Caco-2 (cell line): ENCODE results near the gene ENTPD8. TPM values are rescaled to one million over a fixed set of nuclear protein-coding genes. Genes with fewer than 3 reads are reported as not detected.

Experiments
- BruUV-seq: library from RNA; stranded (reverse); fragments of 400-500 nt; replicated peaks from 2 replicates; lab custom pipeline; 2021; lab: Mats Ljungman, UMichigan
- CTCF ChIA-PET: fragments of 300-600 bp; sonication (Branson Sonifier 250); formaldehyde crosslinking; loops from one replicate; lab custom pipeline; 2022; ENCODE audit warnings: antibody characterized with exemption; lab: Charles Lee
- POLR2A ChIA-PET: fragments of 300-600 bp; sonication (Branson Sonifier 250); formaldehyde crosslinking; loops from one replicate; lab custom pipeline; 2022; ENCODE audit warnings: antibody characterized with exemption; lab: Charles Lee
- DNase-seq, 2 experiments: peaks; one replicate each; pipeline versions ENCODE4 v3.0.0 to v3.0.0-alpha.2; 2020 to 2022
- H3K27me3 ChIP-seq: replicated peaks from 2 replicates; pipeline ENCODE4 v1.6.0; 2011; ENCODE audit warnings: low read length; ENCODE audit not compliant: control insufficient read depth, insufficient read depth
- H3K36me3 ChIP-seq: 2 replicates; pipeline ENCODE4 v1.5.1; 2011; ENCODE audit warnings: low read length; ENCODE audit not compliant: control insufficient read depth, insufficient read depth
- H3K4me1 ChIP-seq: fragments of 250-450 bp; sonication (Bioruptor Pico); 2 replicates; pipeline ENCODE4 v1.5.1; 2020; ENCODE audit warnings: mild to moderate bottlenecking
- H3K4me3 ChIP-seq: 2 replicates; pipeline ENCODE4 v1.5.1; 2011; ENCODE audit warnings: low read depth, mild to moderate bottlenecking, control low read depth, low read length
- H3K9me3 ChIP-seq: fragments of 250-450 bp; sonication (Bioruptor Pico); 2 replicates; pipeline ENCODE4 v1.5.1; 2020; ENCODE audit warnings: mild to moderate bottlenecking, moderate library complexity
- H3K27ac Mint-ChIP-seq: one replicate; pipeline ENCODE4 v1.8.0; 2022; ENCODE audit warnings: mixed read lengths; ENCODE audit not compliant: unreplicated experiment
- H3K27me3 Mint-ChIP-seq: one replicate; pipeline ENCODE4 v1.8.0; 2022; ENCODE audit warnings: mixed read lengths; ENCODE audit not compliant: insufficient read depth, unreplicated experiment
- H3K36me3 Mint-ChIP-seq: one replicate; pipeline ENCODE4 v1.8.0; 2022; ENCODE audit warnings: mild to moderate bottlenecking, mixed read lengths; ENCODE audit not compliant: insufficient read depth, unreplicated experiment
- H3K4me1 Mint-ChIP-seq: one replicate; pipeline ENCODE4 v1.8.0; 2022; ENCODE audit warnings: low read depth, mixed read lengths; ENCODE audit not compliant: unreplicated experiment
- H3K4me3 Mint-ChIP-seq: one replicate; pipeline ENCODE4 v1.8.0; 2022; ENCODE audit warnings: mild to moderate bottlenecking, moderate library complexity, mixed read lengths; ENCODE audit not compliant: unreplicated experiment
- H3K9me3 Mint-ChIP-seq: one replicate; pipeline ENCODE4 v1.8.0; 2022; ENCODE audit warnings: mixed read lengths; ENCODE audit not compliant: unreplicated experiment
- CTCF ChIP-seq, 2 experiments: fragments of 200-600 bp in 1 of 2; IDR thresholded peaks; 1 replicate in 1 of 2; 2 replicates in 1 of 2; pipeline versions ENCODE4 v1.5.1 to v1.8.0; 2011 to 2022; ENCODE audit warnings: antibody characterized with exemption in 1 of 2, control low read depth in 1 of 2, inconsistent platforms in 1 of 2, low read depth in 1 of 2, low read length in 1 of 2, mild to moderate bottlenecking in 1 of 2, moderate library complexity in 1 of 2; ENCODE audit not compliant: insufficient read depth in 1 of 2, severe bottlenecking in 1 of 2, unreplicated experiment in 1 of 2
- intact Hi-C: fragments of 100-400 bp; cut with micrococcal nuclease; formaldehyde crosslinking; loops from one replicate; pipeline ENCODE4 v1.10.0; 2022; ENCODE audit not compliant: unreplicated experiment
- total RNA-seq: library from RNA; stranded (reverse); gene quantifications from 2 replicates; pipeline ENCODE4 v1.2.3, GENCODE V29; 2022

ENTPD8 gene
- total RNA-seq, 1 experiment from 2014 or later: 8.6 TPM

GRCh38 chr9:137457406-137458193, 16.4 kb upstream of the ENTPD8 start:
- Mint-ChIP-seq H3K27me3 (no peaks in the 10 kb centered on the region), H3K4me3 (peak overlapping the region; percentile 33), H3K36me3 (peaks cover 35% of the 10 kb centered on the region), H3K4me1 (no peaks in the 10 kb centered on the region), H3K9me3 (no peaks in the 10 kb centered on the region), H3K27ac (no peak overlapping the region)
- CTCF ChIA-PET: no interaction called here
- Histone ChIP-seq H3K9me3 (no peaks in the 10 kb centered on the region; the same call in 1 of the 2 replicates), H3K36me3 (peaks cover 8% of the 10 kb centered on the region), H3K27me3 (no peaks in the 10 kb centered on the region), H3K4me3 (peak overlapping the region; percentile 89), H3K4me1 (peaks cover 12% of the 10 kb centered on the region)
- TF ChIP-seq CTCF (IDR thresholded peaks at IDR 0.05; ENCODE audit: insufficient read depth in 1 of 2, low read depth in 1 of 2, low read length in 1 of 2, severe bottlenecking in 1 of 2, unreplicated experiment in 1 of 2): no peak
- BruUV-seq: no TSS peak
- no peak for DNase-seq
- POLR2A ChIA-PET: no interaction called here
- intact Hi-C loops: no loop called here

GRCh38 chr9:137456864-137457405, 15.8 kb upstream of the ENTPD8 start:
- Mint-ChIP-seq H3K27me3 (no peaks in the 10 kb centered on the region), H3K36me3 (peaks cover 35% of the 10 kb centered on the region), H3K4me3 (no peak overlapping the region), H3K4me1 (no peaks in the 10 kb centered on the region), H3K27ac (no peak overlapping the region), H3K9me3 (no peaks in the 10 kb centered on the region)
- Histone ChIP-seq H3K36me3 (peaks cover 8% of the 10 kb centered on the region), H3K4me3 (no peak overlapping the region), H3K27me3 (no peaks in the 10 kb centered on the region), H3K9me3 (no peaks in the 10 kb centered on the region; the same call in 1 of the 2 replicates), H3K4me1 (peaks cover 12% of the 10 kb centered on the region)
- ChIA-PET POLR2A (interaction anchor here (0.5 kb wide), 1 partner anchor 16 kb away, joined by 4 read pairs; the partner anchor contains the start of gene ENTPD8), CTCF (no interaction called here)
- BruUV-seq: TSS peak; percentile 29
- no peak for DNase-seq
- intact Hi-C loops: no loop called here
- no peak for TF ChIP-seq CTCF (IDR thresholded peaks at IDR 0.05; ENCODE audit: insufficient read depth in 1 of 2, low read depth in 1 of 2, low read length in 1 of 2, severe bottlenecking in 1 of 2, unreplicated experiment in 1 of 2)

GRCh38 chr9:137456061-137456863, 15.1 kb upstream of the ENTPD8 start:
- Mint-ChIP-seq H3K9me3 (no peaks in the 10 kb centered on the region), H3K27me3 (no peaks in the 10 kb centered on the region), H3K4me3 (peak overlapping the region; percentile 2), H3K27ac (no peak overlapping the region), H3K4me1 (no peaks in the 10 kb centered on the region), H3K36me3 (peaks cover 35% of the 10 kb centered on the region)
- no peaks in the 10 kb centered on the region; the same call in 1 of the 2 replicates for H3K9me3 ChIP-seq
- BruUV-seq: no TSS peak
- no peak for TF ChIP-seq CTCF (IDR thresholded peaks at IDR 0.05; ENCODE audit: insufficient read depth in 1 of 2, low read depth in 1 of 2, low read length in 1 of 2, severe bottlenecking in 1 of 2, unreplicated experiment in 1 of 2)
- ChIA-PET POLR2A (interaction anchor here (0.5 kb wide), 1 partner anchor 15 kb away, joined by 4 read pairs; the partner anchor contains the start of gene ENTPD8), CTCF (no interaction called here)
- H3K4me1 ChIP-seq: peaks cover 12% of the 10 kb centered on the region
- H3K27me3 ChIP-seq: no peaks in the 10 kb centered on the region
- intact Hi-C loops: no loop called here
- H3K4me3 ChIP-seq: no peak overlapping the region
- DNase-seq: no peak
- H3K36me3 ChIP-seq: peaks cover 8% of the 10 kb centered on the region
